WTC11 (cell line): ENCODE results near the gene PLPP4. TPM values are rescaled to one million over a fixed set of nuclear protein-coding genes. Genes with fewer than 3 reads are reported as not detected.

Source experiments
- ATAC-seq: fragments of 200-7000 bp; cut with Tn5 transposase; 2 replicates; pipeline ENCODE4 v1.10.0; 2021; ENCODE audit warnings: mild to moderate bottlenecking, moderate library complexity
- CTCF ChIA-PET: fragments of 300-600 bp; sonication (Branson Sonifier 250); formaldehyde crosslinking; loops from one replicate; lab custom pipeline; 2021; ENCODE audit warnings: antibody characterized with exemption; lab: Charles Lee
- POLR2A ChIA-PET: fragments of 350-600 bp; sonication (Branson Sonifier 250); formaldehyde crosslinking; loops from one replicate; lab custom pipeline; 2021; ENCODE audit warnings: antibody characterized with exemption; lab: Charles Lee
- DNase-seq: peaks from one replicate; pipeline ENCODE4 v3.0.0; 2021; ENCODE audit warnings: low spot score
- H3K27ac Mint-ChIP-seq: 2 replicates; pipeline ENCODE4 v1.8.0; 2021; ENCODE audit warnings: mixed read lengths
- H3K27me3 Mint-ChIP-seq: 2 replicates; pipeline ENCODE4 v1.8.0; 2021; ENCODE audit warnings: low read depth, mild to moderate bottlenecking, moderate library complexity, mixed read lengths
- H3K36me3 Mint-ChIP-seq: 2 replicates; pipeline ENCODE4 v1.8.0; 2021; ENCODE audit warnings: mixed read lengths
- H3K4me1 Mint-ChIP-seq: 2 replicates; pipeline ENCODE4 v1.8.0; 2022; ENCODE audit warnings: mixed read lengths
- H3K4me3 Mint-ChIP-seq: 2 replicates; pipeline ENCODE4 v1.8.0; 2021; ENCODE audit warnings: mild to moderate bottlenecking, moderate library complexity, mixed read lengths
- H3K9me3 Mint-ChIP-seq: 2 replicates; pipeline ENCODE4 v1.8.0; 2021; ENCODE audit warnings: mixed read lengths
- ATF1 ChIP-seq: sonication (generic); formaldehyde crosslinking; IDR thresholded peaks from 2 replicates; pipeline ENCODE4 v1.8.1; 2023; ENCODE audit warnings: mild to moderate bottlenecking, moderate library complexity, missing genetic modification reagents
- CREB1 ChIP-seq: sonication (generic); formaldehyde crosslinking; IDR thresholded peaks from 2 replicates; pipeline ENCODE4 v1.8.0; 2023; ENCODE audit warnings: mild to moderate bottlenecking, missing genetic modification reagents
- FOXJ3 ChIP-seq: sonication (generic); formaldehyde crosslinking; IDR thresholded peaks from 2 replicates; pipeline ENCODE4 v1.9.0; 2021; ENCODE audit warnings: missing genetic modification reagents, mild to moderate bottlenecking, borderline replicate concordance
- FOXK1 ChIP-seq: sonication (generic); formaldehyde crosslinking; IDR thresholded peaks from 2 replicates; pipeline ENCODE4 v1.8.0; 2022; ENCODE audit warnings: mild to moderate bottlenecking, moderate library complexity, missing genetic modification reagents
- NFYB ChIP-seq: sonication (generic); formaldehyde crosslinking; conservative IDR thresholded peaks from 2 replicates; pipeline ENCODE4 v1.8.0; 2022; ENCODE audit warnings: low read depth, missing genetic modification reagents
- RELA ChIP-seq: sonication (generic); formaldehyde crosslinking; IDR thresholded peaks from 2 replicates; pipeline ENCODE4 v1.8.1; 2022; ENCODE audit warnings: missing genetic modification reagents, mild to moderate bottlenecking, borderline replicate concordance
- SOX15 ChIP-seq: fragments of 250-450 bp; sonication (Bioruptor Pico); IDR thresholded peaks from 2 replicates; pipeline ENCODE4 v1.9.0; 2021; ENCODE audit warnings: mild to moderate bottlenecking
- TP53 ChIP-seq: sonication (generic); formaldehyde crosslinking; IDR thresholded peaks from 2 replicates; pipeline ENCODE4 v1.8.1; 2023; ENCODE audit warnings: mild to moderate bottlenecking, missing genetic modification reagents
- total RNA-seq: library from RNA; stranded (reverse); gene quantifications from 3 replicates; pipeline ENCODE4 v1.2.3, GENCODE V29; 2021
- TF ChIP-seq, protein P1 (sequence below): sonication (generic); formaldehyde crosslinking; IDR thresholded peaks from 2 replicates; pipeline ENCODE4 v1.8.1; 2023; ENCODE audit warnings: mild to moderate bottlenecking, missing genetic modification reagents
- TF ChIP-seq, protein P2 (sequence below): sonication (generic); formaldehyde crosslinking; IDR thresholded peaks from 2 replicates; pipeline ENCODE4 v1.8.0; 2022; ENCODE audit warnings: mild to moderate bottlenecking, missing genetic modification reagents
- TF ChIP-seq, protein P3 (sequence below): sonication (generic); formaldehyde crosslinking; IDR thresholded peaks from 2 replicates; pipeline ENCODE4 v1.8.0; 2023; ENCODE audit warnings: mild to moderate bottlenecking, missing genetic modification reagents
- TF ChIP-seq, protein P4 (sequence below): fragments of 250-450 bp; sonication (Bioruptor Pico); IDR thresholded peaks from 2 replicates; pipeline ENCODE4 v1.8.0; 2021; ENCODE audit warnings: mild to moderate bottlenecking
- TF ChIP-seq, protein P5 (sequence below): fragments of 250-450 bp; sonication (Bioruptor Pico); IDR thresholded peaks from 2 replicates; pipeline ENCODE4 v1.9.0; 2021; ENCODE audit warnings: mild to moderate bottlenecking
- TF ChIP-seq, protein P6 (sequence below): sonication (generic); formaldehyde crosslinking; IDR thresholded peaks from 2 replicates; pipeline ENCODE4 v1.8.0; 2023; ENCODE audit warnings: missing genetic modification reagents, mild to moderate bottlenecking, borderline replicate concordance
- TF ChIP-seq, protein P7 (sequence below): sonication (generic); formaldehyde crosslinking; IDR thresholded peaks from 2 replicates; pipeline ENCODE4 v1.8.1; 2023; ENCODE audit warnings: mild to moderate bottlenecking, missing genetic modification reagents, borderline replicate concordance

PLPP4 gene
- total RNA-seq, 1 experiment from 2014 or later: 0.15 TPM

DNA sequence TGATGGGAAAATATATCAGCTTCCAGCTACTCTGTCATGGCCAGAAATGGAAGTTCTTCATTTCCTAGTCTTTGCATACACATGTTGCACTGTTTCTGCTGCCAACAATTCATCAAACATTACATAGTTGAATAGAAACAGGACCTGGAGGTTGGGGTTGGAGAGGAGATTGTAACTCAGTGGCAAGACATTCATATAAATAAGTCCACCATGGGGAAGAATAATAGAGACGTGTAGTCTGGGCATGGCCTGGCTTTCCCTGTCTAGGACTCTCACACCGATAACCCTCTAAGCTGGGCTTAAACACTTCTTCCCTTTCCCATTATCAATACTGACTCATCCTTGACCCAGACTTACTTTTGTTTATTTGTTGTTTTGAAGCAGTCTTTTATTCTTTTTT is 155.7 kb downstream of the PLPP4 start (continued):
- TF ChIP-seq FOXJ3 (CRISPR knock-in tag) (no peak), CREB1 (CRISPR knock-in tag) (no peak), NFYB (CRISPR knock-in tag) (no peak), ATF1 (CRISPR knock-in tag) (no peak), FOXK1 (CRISPR knock-in tag) (no peak)
- TF ChIP-seq, protein P1, sequence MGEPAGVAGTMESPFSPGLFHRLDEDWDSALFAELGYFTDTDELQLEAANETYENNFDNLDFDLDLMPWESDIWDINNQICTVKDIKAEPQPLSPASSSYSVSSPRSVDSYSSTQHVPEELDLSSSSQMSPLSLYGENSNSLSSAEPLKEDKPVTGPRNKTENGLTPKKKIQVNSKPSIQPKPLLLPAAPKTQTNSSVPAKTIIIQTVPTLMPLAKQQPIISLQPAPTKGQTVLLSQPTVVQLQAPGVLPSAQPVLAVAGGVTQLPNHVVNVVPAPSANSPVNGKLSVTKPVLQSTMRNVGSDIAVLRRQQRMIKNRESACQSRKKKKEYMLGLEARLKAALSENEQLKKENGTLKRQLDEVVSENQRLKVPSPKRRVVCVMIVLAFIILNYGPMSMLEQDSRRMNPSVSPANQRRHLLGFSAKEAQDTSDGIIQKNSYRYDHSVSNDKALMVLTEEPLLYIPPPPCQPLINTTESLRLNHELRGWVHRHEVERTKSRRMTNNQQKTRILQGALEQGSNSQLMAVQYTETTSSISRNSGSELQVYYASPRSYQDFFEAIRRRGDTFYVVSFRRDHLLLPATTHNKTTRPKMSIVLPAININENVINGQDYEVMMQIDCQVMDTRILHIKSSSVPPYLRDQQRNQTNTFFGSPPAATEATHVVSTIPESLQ: no peak
- TF ChIP-seq, protein P2, sequence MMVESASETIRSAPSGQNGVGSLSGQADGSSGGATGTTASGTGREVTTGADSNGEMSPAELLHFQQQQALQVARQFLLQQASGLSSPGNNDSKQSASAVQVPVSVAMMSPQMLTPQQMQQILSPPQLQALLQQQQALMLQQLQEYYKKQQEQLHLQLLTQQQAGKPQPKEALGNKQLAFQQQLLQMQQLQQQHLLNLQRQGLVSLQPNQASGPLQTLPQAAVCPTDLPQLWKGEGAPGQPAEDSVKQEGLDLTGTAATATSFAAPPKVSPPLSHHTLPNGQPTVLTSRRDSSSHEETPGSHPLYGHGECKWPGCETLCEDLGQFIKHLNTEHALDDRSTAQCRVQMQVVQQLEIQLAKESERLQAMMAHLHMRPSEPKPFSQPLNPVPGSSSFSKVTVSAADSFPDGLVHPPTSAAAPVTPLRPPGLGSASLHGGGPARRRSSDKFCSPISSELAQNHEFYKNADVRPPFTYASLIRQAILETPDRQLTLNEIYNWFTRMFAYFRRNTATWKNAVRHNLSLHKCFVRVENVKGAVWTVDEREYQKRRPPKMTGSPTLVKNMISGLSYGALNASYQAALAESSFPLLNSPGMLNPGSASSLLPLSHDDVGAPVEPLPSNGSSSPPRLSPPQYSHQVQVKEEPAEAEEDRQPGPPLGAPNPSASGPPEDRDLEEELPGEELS: no peak
- TF ChIP-seq, protein P3, sequence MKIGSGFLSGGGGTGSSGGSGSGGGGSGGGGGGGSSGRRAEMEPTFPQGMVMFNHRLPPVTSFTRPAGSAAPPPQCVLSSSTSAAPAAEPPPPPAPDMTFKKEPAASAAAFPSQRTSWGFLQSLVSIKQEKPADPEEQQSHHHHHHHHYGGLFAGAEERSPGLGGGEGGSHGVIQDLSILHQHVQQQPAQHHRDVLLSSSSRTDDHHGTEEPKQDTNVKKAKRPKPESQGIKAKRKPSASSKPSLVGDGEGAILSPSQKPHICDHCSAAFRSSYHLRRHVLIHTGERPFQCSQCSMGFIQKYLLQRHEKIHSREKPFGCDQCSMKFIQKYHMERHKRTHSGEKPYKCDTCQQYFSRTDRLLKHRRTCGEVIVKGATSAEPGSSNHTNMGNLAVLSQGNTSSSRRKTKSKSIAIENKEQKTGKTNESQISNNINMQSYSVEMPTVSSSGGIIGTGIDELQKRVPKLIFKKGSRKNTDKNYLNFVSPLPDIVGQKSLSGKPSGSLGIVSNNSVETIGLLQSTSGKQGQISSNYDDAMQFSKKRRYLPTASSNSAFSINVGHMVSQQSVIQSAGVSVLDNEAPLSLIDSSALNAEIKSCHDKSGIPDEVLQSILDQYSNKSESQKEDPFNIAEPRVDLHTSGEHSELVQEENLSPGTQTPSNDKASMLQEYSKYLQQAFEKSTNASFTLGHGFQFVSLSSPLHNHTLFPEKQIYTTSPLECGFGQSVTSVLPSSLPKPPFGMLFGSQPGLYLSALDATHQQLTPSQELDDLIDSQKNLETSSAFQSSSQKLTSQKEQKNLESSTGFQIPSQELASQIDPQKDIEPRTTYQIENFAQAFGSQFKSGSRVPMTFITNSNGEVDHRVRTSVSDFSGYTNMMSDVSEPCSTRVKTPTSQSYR (CRISPR knock-in tag): no peak
- TF ChIP-seq, protein P4, sequence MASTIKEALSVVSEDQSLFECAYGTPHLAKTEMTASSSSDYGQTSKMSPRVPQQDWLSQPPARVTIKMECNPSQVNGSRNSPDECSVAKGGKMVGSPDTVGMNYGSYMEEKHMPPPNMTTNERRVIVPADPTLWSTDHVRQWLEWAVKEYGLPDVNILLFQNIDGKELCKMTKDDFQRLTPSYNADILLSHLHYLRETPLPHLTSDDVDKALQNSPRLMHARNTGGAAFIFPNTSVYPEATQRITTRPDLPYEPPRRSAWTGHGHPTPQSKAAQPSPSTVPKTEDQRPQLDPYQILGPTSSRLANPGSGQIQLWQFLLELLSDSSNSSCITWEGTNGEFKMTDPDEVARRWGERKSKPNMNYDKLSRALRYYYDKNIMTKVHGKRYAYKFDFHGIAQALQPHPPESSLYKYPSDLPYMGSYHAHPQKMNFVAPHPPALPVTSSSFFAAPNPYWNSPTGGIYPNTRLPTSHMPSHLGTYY (CRISPR knock-in tag): no peak

DNA sequence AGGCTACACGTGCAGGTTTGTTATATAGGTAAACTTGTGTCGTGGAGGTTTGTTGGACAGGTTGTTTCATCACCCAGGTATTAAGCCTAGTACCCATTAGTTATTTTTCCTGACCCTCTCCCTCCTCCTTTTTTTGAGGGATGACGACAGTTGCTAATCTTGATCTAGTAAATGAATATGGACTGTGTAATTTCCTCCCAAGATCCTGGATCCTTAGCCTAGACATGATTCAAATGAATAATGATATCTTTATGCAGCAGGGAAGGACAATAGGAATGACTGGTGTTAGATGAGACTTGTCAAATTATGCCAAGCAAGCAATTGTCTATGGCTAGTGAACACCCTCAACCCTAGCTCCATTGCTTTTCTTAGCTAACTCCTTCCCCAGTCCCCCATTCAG is 156.2 kb downstream of the PLPP4 start:
- Mint-ChIP-seq H3K27me3 (no peaks in the 10 kb centered on the region; the same call in 1 of the 2 replicates), H3K27ac (no peak overlapping the region), H3K36me3 (peaks cover 18% of the 10 kb centered on the region), H3K9me3 (peaks cover 32% of the 10 kb centered on the region), H3K4me1 (peaks cover 12% of the 10 kb centered on the region), H3K4me3 (no peak overlapping the region)
- no peak for TF ChIP-seq ATF1 (CRISPR knock-in tag)
- no peak for TF ChIP-seq SOX15
- TF ChIP-seq TP53 (CRISPR knock-in tag): no peak
- TF ChIP-seq RELA (CRISPR knock-in tag): no peak
- TF ChIP-seq, protein P5, sequence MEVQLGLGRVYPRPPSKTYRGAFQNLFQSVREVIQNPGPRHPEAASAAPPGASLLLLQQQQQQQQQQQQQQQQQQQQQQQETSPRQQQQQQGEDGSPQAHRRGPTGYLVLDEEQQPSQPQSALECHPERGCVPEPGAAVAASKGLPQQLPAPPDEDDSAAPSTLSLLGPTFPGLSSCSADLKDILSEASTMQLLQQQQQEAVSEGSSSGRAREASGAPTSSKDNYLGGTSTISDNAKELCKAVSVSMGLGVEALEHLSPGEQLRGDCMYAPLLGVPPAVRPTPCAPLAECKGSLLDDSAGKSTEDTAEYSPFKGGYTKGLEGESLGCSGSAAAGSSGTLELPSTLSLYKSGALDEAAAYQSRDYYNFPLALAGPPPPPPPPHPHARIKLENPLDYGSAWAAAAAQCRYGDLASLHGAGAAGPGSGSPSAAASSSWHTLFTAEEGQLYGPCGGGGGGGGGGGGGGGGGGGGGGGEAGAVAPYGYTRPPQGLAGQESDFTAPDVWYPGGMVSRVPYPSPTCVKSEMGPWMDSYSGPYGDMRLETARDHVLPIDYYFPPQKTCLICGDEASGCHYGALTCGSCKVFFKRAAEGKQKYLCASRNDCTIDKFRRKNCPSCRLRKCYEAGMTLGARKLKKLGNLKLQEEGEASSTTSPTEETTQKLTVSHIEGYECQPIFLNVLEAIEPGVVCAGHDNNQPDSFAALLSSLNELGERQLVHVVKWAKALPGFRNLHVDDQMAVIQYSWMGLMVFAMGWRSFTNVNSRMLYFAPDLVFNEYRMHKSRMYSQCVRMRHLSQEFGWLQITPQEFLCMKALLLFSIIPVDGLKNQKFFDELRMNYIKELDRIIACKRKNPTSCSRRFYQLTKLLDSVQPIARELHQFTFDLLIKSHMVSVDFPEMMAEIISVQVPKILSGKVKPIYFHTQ (CRISPR knock-in tag): no peak
- TF ChIP-seq, protein P6, sequence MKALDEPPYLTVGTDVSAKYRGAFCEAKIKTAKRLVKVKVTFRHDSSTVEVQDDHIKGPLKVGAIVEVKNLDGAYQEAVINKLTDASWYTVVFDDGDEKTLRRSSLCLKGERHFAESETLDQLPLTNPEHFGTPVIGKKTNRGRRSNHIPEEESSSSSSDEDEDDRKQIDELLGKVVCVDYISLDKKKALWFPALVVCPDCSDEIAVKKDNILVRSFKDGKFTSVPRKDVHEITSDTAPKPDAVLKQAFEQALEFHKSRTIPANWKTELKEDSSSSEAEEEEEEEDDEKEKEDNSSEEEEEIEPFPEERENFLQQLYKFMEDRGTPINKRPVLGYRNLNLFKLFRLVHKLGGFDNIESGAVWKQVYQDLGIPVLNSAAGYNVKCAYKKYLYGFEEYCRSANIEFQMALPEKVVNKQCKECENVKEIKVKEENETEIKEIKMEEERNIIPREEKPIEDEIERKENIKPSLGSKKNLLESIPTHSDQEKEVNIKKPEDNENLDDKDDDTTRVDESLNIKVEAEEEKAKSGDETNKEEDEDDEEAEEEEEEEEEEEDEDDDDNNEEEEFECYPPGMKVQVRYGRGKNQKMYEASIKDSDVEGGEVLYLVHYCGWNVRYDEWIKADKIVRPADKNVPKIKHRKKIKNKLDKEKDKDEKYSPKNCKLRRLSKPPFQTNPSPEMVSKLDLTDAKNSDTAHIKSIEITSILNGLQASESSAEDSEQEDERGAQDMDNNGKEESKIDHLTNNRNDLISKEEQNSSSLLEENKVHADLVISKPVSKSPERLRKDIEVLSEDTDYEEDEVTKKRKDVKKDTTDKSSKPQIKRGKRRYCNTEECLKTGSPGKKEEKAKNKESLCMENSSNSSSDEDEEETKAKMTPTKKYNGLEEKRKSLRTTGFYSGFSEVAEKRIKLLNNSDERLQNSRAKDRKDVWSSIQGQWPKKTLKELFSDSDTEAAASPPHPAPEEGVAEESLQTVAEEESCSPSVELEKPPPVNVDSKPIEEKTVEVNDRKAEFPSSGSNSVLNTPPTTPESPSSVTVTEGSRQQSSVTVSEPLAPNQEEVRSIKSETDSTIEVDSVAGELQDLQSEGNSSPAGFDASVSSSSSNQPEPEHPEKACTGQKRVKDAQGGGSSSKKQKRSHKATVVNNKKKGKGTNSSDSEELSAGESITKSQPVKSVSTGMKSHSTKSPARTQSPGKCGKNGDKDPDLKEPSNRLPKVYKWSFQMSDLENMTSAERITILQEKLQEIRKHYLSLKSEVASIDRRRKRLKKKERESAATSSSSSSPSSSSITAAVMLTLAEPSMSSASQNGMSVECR (CRISPR knock-in tag): no peak
- TF ChIP-seq, protein P7, sequence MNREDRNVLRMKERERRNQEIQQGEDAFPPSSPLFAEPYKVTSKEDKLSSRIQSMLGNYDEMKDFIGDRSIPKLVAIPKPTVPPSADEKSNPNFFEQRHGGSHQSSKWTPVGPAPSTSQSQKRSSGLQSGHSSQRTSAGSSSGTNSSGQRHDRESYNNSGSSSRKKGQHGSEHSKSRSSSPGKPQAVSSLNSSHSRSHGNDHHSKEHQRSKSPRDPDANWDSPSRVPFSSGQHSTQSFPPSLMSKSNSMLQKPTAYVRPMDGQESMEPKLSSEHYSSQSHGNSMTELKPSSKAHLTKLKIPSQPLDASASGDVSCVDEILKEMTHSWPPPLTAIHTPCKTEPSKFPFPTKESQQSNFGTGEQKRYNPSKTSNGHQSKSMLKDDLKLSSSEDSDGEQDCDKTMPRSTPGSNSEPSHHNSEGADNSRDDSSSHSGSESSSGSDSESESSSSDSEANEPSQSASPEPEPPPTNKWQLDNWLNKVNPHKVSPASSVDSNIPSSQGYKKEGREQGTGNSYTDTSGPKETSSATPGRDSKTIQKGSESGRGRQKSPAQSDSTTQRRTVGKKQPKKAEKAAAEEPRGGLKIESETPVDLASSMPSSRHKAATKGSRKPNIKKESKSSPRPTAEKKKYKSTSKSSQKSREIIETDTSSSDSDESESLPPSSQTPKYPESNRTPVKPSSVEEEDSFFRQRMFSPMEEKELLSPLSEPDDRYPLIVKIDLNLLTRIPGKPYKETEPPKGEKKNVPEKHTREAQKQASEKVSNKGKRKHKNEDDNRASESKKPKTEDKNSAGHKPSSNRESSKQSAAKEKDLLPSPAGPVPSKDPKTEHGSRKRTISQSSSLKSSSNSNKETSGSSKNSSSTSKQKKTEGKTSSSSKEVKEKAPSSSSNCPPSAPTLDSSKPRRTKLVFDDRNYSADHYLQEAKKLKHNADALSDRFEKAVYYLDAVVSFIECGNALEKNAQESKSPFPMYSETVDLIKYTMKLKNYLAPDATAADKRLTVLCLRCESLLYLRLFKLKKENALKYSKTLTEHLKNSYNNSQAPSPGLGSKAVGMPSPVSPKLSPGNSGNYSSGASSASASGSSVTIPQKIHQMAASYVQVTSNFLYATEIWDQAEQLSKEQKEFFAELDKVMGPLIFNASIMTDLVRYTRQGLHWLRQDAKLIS (CRISPR knock-in tag): no peak
- ATAC-seq (no peak), DNase-seq (no peak)
- ChIA-PET CTCF (interaction anchor here (0.6 kb wide), 1 partner anchor 21 kb away, joined by 3 read pairs; no protein-coding TSS in a partner anchor), POLR2A (no interaction called here)
